Kidney (tissue), 14 donors: Measurements from ENCODE around the gene CRNN. TPM values are rescaled to one million over a fixed set of nuclear protein-coding genes. Genes with fewer than 3 reads are reported as not detected.

Experiments
- DNase-seq, 5 donors: peaks; one replicate each; pipeline ENCODE4 v3.0.0-alpha.2; 2013 to 2020
- FAIRE-seq: peaks from 2 replicates; lab custom pipeline; 2012; peaks lifted over from hg19 to GRCh38; lab: Jason Lieb, UNC
- H3K27ac ChIP-seq, 2 donors: one replicate each; pipeline ENCODE4 v1.7.0; 2013; ENCODE audit warnings: low read depth in 2 of 2, low read length in 2 of 2, inconsistent platforms in 1 of 2
- H3K27me3 ChIP-seq: one replicate; pipeline ENCODE4 v1.7.1; 2013; ENCODE audit warnings: low read length, inconsistent platforms; ENCODE audit not compliant: control insufficient read depth, insufficient read depth
- H3K36me3 ChIP-seq, 3 donors: one replicate each; pipeline versions ENCODE4 v1.7.0 to v1.7.1; 2013; ENCODE audit warnings: low read length in 3 of 3, control low read depth in 1 of 3, inconsistent platforms in 1 of 3; ENCODE audit not compliant: insufficient read depth in 3 of 3, control insufficient read depth in 2 of 3
- H3K4me1 ChIP-seq, 3 donors: one replicate each; pipeline versions ENCODE4 v1.7.0 to v1.7.1; 2013; ENCODE audit warnings: low read length in 3 of 3, inconsistent platforms in 1 of 3, low read depth in 1 of 3; ENCODE audit not compliant: control insufficient read depth in 2 of 3, insufficient read depth in 2 of 3
- H3K4me3 ChIP-seq, 3 donors: one replicate each; pipeline versions ENCODE4 v1.7.0 to v1.8.1; 2013; ENCODE audit warnings: low read length in 3 of 3, control low read depth in 1 of 3, inconsistent platforms in 1 of 3
- H3K9ac ChIP-seq, 3 donors: one replicate each; pipeline versions ENCODE4 v1.7.0 to v1.7.1; 2013; ENCODE audit warnings: low read length in 3 of 3, control low read depth in 1 of 3, inconsistent platforms in 1 of 3
- H3K9me3 ChIP-seq, 3 donors: one replicate each; pipeline versions ENCODE4 v1.7.0 to v1.7.1; 2013; ENCODE audit warnings: low read length in 3 of 3, control low read depth in 1 of 3, inconsistent platforms in 1 of 3; ENCODE audit not compliant: control insufficient read depth in 2 of 3, insufficient read depth in 1 of 3
- intact Hi-C: fragments of 100-400 bp; cut with DNase I; formaldehyde crosslinking; loops from one replicate; pipeline ENCODE4 v1.11.1; 2022
- polyA plus RNA-seq: library from polyadenylated mRNA; stranded (reverse); fragments of 350-450 nt; fragmentation: Illumina TruSeq; extraction: RNeasy Lipid Tissue Mini Kit (QIAGEN cat#74804); gene quantifications from one replicate; pipeline ENCODE4 v1.2.3, GENCODE V29; 2014; ENCODE audit warnings: low read depth, low replicate concordance; ENCODE audit not compliant: insufficient read depth
- total RNA-seq: library from RNA; stranded (reverse); fragmentation: NEBNext Ultra II Directional; extraction: Animal tissue kit (Norgen Biotek cat#: 25700); gene quantifications from one replicate; pipeline ENCODE4 v1.2.1, GENCODE V29; 2021
- TF ChIP-seq, protein P1 (sequence below): IDR thresholded peaks from 3 replicates; pipeline ENCODE4 v1.5.1; 2012; ENCODE audit warnings: mild to moderate bottlenecking, moderate library complexity, borderline replicate concordance; ENCODE audit not compliant: insufficient read depth; ENCODE audit errors: extremely low read depth
- donor health status: control.
- donor health status: control.
- donor health status: control.
- donor health status: control.
- donor health status: control.
- donor health status: DM: yes; HTN: yes; CAD: no.
- donor health status: Normal renal cell carcinoma (clear cell type).

Gene CRNN
- total and polyA plus RNA-seq, 2 donors from 2014 or later = not detected

DNA sequence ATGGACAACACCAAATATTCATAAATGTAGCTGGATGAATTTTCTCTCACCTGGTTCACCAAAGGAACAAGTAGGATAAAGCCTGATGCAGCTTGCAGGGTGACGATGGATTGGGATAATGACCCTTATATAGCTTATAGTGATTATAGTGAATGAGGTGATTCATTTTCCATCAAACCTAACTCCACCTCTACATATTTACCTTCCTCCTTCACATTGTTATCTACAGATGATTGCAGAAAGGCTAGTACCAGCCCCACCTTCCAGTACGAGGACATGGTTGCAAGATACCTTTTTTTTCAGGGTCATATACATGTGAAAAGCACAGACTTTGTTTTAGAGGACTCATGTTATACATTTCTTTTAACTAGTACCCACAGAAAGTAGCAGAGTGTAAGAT is 54.2 kb downstream of the CRNN start, which contains the start of gene FLG2:
Gene FLG2 (minus strand): TSS at position 101 of the 400 bp plus-strand sequence. CDS start 1,122 bp downstream, outside the sequence.
- Histone ChIP-seq H3K9ac (no peak within 1 kb of the TSS), H3K4me3 (no peak within 1 kb of the TSS), H3K36me3 (no peaks in the 10 kb centered on the region), H3K4me1 (no peaks in the 10 kb centered on the region), H3K27me3 (no peaks in the 10 kb centered on the region), H3K27ac (no peak within 1 kb of the TSS), H3K9me3 (no peaks in the 10 kb centered on the region)
- no peak for FAIRE-seq
- no peak for DNase-seq
- intact Hi-C loops = no loop called here
- TF ChIP-seq, protein P1, sequence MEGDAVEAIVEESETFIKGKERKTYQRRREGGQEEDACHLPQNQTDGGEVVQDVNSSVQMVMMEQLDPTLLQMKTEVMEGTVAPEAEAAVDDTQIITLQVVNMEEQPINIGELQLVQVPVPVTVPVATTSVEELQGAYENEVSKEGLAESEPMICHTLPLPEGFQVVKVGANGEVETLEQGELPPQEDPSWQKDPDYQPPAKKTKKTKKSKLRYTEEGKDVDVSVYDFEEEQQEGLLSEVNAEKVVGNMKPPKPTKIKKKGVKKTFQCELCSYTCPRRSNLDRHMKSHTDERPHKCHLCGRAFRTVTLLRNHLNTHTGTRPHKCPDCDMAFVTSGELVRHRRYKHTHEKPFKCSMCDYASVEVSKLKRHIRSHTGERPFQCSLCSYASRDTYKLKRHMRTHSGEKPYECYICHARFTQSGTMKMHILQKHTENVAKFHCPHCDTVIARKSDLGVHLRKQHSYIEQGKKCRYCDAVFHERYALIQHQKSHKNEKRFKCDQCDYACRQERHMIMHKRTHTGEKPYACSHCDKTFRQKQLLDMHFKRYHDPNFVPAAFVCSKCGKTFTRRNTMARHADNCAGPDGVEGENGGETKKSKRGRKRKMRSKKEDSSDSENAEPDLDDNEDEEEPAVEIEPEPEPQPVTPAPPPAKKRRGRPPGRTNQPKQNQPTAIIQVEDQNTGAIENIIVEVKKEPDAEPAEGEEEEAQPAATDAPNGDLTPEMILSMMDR = no peak

Other genes with a start within 250 kb of the CRNN start
- gene HRNR, start 190.1 kb downstream of the CRNN start, total RNA-seq = not detected
- not detected for gene HRNR, start 190.1 kb downstream of the CRNN start, polyA plus RNA-seq
- not detected for gene FLG, start 89.0 kb downstream of the CRNN start, total RNA-seq
- not detected for gene FLG, start 89.0 kb downstream of the CRNN start, polyA plus RNA-seq
- gene FLG2, start 54.3 kb downstream of the CRNN start, total RNA-seq = not detected
- gene FLG2, start 54.3 kb downstream of the CRNN start, polyA plus RNA-seq = not detected
- gene LCE5A, start 96.5 kb upstream of the CRNN start, total RNA-seq = not detected
- not detected for gene LCE5A, start 96.5 kb upstream of the CRNN start, polyA plus RNA-seq
- not detected for gene CRCT1, start 100.2 kb upstream of the CRNN start, total RNA-seq
- not detected for gene CRCT1, start 100.2 kb upstream of the CRNN start, polyA plus RNA-seq
- not detected for gene LCE3E, start 152.5 kb upstream of the CRNN start, total RNA-seq
- not detected for gene LCE3E, start 152.5 kb upstream of the CRNN start, polyA plus RNA-seq
- gene LCE3D, start 166.3 kb upstream of the CRNN start, total RNA-seq = not detected
- not detected for gene LCE3D, start 166.3 kb upstream of the CRNN start, polyA plus RNA-seq
- gene LCE3C, start 186.0 kb upstream of the CRNN start, total RNA-seq = not detected
- not detected for gene LCE3C, start 186.0 kb upstream of the CRNN start, polyA plus RNA-seq
- gene LCE3B, start 199.5 kb upstream of the CRNN start, total RNA-seq = not detected
- gene LCE3B, start 199.5 kb upstream of the CRNN start, polyA plus RNA-seq = not detected
- not detected for gene LCE3A, start 208.8 kb upstream of the CRNN start, total RNA-seq
- gene LCE3A, start 208.8 kb upstream of the CRNN start, polyA plus RNA-seq = not detected
- gene LCE2D, start 249.1 kb upstream of the CRNN start, total RNA-seq = not detected
- gene LCE2D, start 249.1 kb upstream of the CRNN start, polyA plus RNA-seq = not detected